Lung (tissue), 12 donors: Measurements from ENCODE around the gene DBN1. TPM values are rescaled to one million over a fixed set of nuclear protein-coding genes. Genes with fewer than 3 reads are reported as not detected.

Source experiments
- ATAC-seq: fragments of 200-7000 bp; cut with Tn5 transposase; one replicate; pipeline ENCODE4 v1.9.1; 2020; ENCODE audit warnings: moderate number of reproducible peaks; ENCODE audit not compliant: insufficient read depth, low FRiP score
- DNase-seq, 3 donors: peaks; one replicate each; pipeline ENCODE4 v3.0.0-alpha.2; 2013 to 2017
- H3K27ac ChIP-seq, 2 donors: one replicate each; pipeline ENCODE4 v1.5.1; 2013; ENCODE audit warnings: mild to moderate bottlenecking in 2 of 2, moderate library complexity in 2 of 2, control low read depth in 1 of 2, inconsistent platforms in 1 of 2, low read depth in 1 of 2, low read length in 1 of 2
- H3K27me3 ChIP-seq, 3 donors: one replicate each; pipeline ENCODE4 v1.5.1; 2013; ENCODE audit warnings: low read length in 2 of 3; ENCODE audit not compliant: control insufficient read depth in 3 of 3, insufficient read depth in 3 of 3
- H3K36me3 ChIP-seq, 4 donors: one replicate each; pipeline ENCODE4 v1.5.1; 2013; ENCODE audit warnings: low read length in 4 of 4, mild to moderate bottlenecking in 1 of 4, moderate library complexity in 1 of 4; ENCODE audit not compliant: control insufficient read depth in 4 of 4, insufficient read depth in 4 of 4
- H3K4me1 ChIP-seq, 5 donors: one replicate each; pipeline ENCODE4 v1.5.1; 2013; ENCODE audit warnings: low read length in 5 of 5, mild to moderate bottlenecking in 2 of 5, moderate library complexity in 1 of 5; ENCODE audit not compliant: control insufficient read depth in 5 of 5, insufficient read depth in 5 of 5
- H3K4me3 ChIP-seq: one replicate; pipeline ENCODE4 v1.5.1; 2013; ENCODE audit warnings: mild to moderate bottlenecking, control low read depth, moderate library complexity
- H3K9ac ChIP-seq, 2 donors: one replicate each; pipeline ENCODE4 v1.5.1; 2013; ENCODE audit warnings: low read length in 2 of 2, control low read depth in 1 of 2; ENCODE audit not compliant: insufficient read depth in 1 of 2
- H3K9me3 ChIP-seq, 4 donors: one replicate each; pipeline ENCODE4 v1.5.1; 2013; ENCODE audit warnings: low read length in 3 of 4, mild to moderate bottlenecking in 1 of 4, moderate library complexity in 1 of 4; ENCODE audit not compliant: control insufficient read depth in 4 of 4, insufficient read depth in 3 of 4
- CTCF ChIP-seq: IDR thresholded peaks from 2 replicates; pipeline ENCODE4 v1.5.1; 2012; ENCODE audit warnings: mild to moderate bottlenecking; ENCODE audit errors: control extremely low read depth, extremely low read depth
- WGBS, 2 donors: extraction: QIAGEN DNeasy Blood & Tissue Kit; methylation state at CpG; one replicate each; pipeline ENCODE4 v1.1.7; 2013; 5-methylcytosine and 5-hydroxymethylcytosine counted together
- polyA plus RNA-seq, 2 donors: library from polyadenylated mRNA; stranded (reverse); fragments of 200-250 nt; gene quantifications; one replicate each; pipeline ENCODE4 v1.2.1, GENCODE V29; 2013
- total RNA-seq, 2 donors: library from RNA; depleted of rRNA in 1 of 2; stranded (reverse); fragments of >200 nt in 1 of 2; gene quantifications; one replicate each; pipeline ENCODE4 v1.2.1, GENCODE V29; 2014 to 2021
- donor health status: control.
- donor health status: control.
- donor health status: Bipolar disorder and iron deficiency.
- donor health status: healthy.
- donor health status: DM: yes; HTN: yes; CAD: no.

DBN1 gene
- total and polyA plus RNA-seq, 4 donors, result 18.7 to 38.3 (median 30.3) TPM

- no peak for ATAC-seq
- no peak overlapping the region for H3K9ac ChIP-seq
- peaks cover 0 to 3% (median 0%) of the 10 kb centered on the region in 3 donors for H3K27me3 ChIP-seq
- no peak for DNase-seq
- no peaks in the 10 kb centered on the region for H3K9me3 ChIP-seq
- WGBS, 2 donors, result 85 to 87% methylated on average over 3 of the region's 3 CpGs
- no peak overlapping the region for H3K27ac ChIP-seq
- no peak for TF ChIP-seq CTCF
- H3K4me1 ChIP-seq, result no peaks in the 10 kb centered on the region
- H3K4me3 ChIP-seq, result no peak overlapping the region
- no peaks in the 10 kb centered on the region for H3K36me3 ChIP-seq
Observed at GRCh38 chr5:177414481-177414880, 59.0 kb downstream of the DBN1 start.

GRCh38 chr5:177412603-177413233 lies 60.7 kb downstream of the DBN1 start:
- no peak for ATAC-seq
- Histone ChIP-seq H3K36me3 (no peaks in the 10 kb centered on the region), H3K4me3 (no peak overlapping the region), H3K27me3 (peaks cover 0 to 3% (median 0%) of the 10 kb centered on the region in 3 donors), H3K4me1 (no peaks in the 10 kb centered on the region), H3K9ac (no peak overlapping the region), H3K9me3 (no peaks in the 10 kb centered on the region), H3K27ac (no peak overlapping the region)
- no peak for TF ChIP-seq CTCF
- no peak for DNase-seq
- WGBS, 2 donors, result 74 to 85% methylated on average over 8 of the region's 8 CpGs

- Histone ChIP-seq H3K27me3 (peaks cover 0 to 3% (median 0%) of the 10 kb centered on the region in 3 donors), H3K4me3 (no peak overlapping the region), H3K4me1 (no peaks in the 10 kb centered on the region), H3K36me3 (no peaks in the 10 kb centered on the region), H3K27ac (no peak overlapping the region), H3K9ac (no peak overlapping the region), H3K9me3 (no peaks in the 10 kb centered on the region)
- ATAC-seq (no peak), DNase-seq (no peak)
- 35 to 63% methylated on average over 3 of the region's 3 CpGs for WGBS, 2 donors
- TF ChIP-seq CTCF, result no peak
Observed at GRCh38 chr5:177410575-177410974, 62.9 kb downstream of the DBN1 start.
